ENCODE data around the gene IARS1. TPM values are rescaled to one million over a fixed set of nuclear protein-coding genes. Genes with fewer than 3 reads are reported as not detected.

IARS1 gene
- total RNA-seq, 6 donors from 2014 or later = 39.0 to 114 (median 71.9) TPM

DNA sequence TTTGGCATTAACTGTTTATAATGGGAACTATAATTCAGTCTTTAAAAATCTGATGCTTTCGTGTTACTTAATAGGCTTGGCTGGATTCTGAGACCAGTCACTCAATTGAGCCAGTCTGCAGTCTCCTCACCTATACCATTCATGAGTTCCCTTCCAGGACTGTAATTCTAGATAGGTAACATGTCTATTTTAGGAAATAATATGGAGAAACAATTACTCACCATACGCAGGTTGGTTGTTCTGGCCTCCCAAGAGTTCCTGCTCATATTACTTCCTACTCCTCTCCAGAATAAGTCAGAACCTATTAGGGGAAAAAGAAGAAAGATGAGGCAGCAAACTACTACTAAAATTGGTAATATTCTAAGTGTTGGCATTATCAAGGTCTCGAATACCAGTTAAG, 4.5 kb upstream of the IARS1 start:
- Histone ChIP-seq H3K27ac (no peak overlapping the region), H3K27me3 (no peaks in the 10 kb centered on the region), H3K36me3 (peaks cover 10 to 63% (median 43%) of the 10 kb centered on the region in 4 donors), H3K4me1 (peaks cover 6 to 13% (median 10%) of the 10 kb centered on the region in 4 donors), H3K4me3 (no peak overlapping the region), H3K9me3 (no peaks in the 10 kb centered on the region)
- no peak for TF ChIP-seq EP300 (IDR thresholded peaks at IDR 0.05)
- TF ChIP-seq POLR2AphosphoS5 (IDR thresholded peaks at IDR 0.05) = no peak
- TF ChIP-seq CTCF (IDR thresholded peaks at IDR 0.05) = no peak
- TF ChIP-seq POLR2A (IDR thresholded peaks at IDR 0.05) = no peak
- WGBS, 2 donors = 90 to 91% methylated on average over 3 of the region's 3 CpGs
- DNase-seq = no peak
- no peak for ATAC-seq (ENCODE audit: low FRiP score in 2 of 2)

DNA sequence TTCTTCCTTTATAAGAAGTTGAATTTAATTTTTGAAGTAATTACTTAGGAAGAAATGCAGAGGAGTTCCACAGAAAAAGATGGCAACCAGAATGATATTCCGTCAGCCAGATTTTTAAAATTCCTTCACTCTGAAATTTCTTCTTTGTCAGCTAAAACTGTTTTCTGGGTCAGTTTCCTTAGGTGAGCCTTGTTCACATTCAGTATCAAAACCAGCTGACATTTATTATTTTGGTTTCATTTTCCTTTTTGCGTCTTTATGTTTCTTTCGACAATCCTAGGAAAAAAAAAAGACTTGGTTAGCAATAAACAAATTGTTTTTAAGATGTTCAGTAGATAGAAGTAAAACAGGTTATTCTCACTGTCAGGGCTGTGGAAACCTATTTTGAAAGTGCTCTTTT, 4.1 kb upstream of the IARS1 start:
- Histone ChIP-seq H3K4me1 (peaks cover 9 to 17% (median 14%) of the 10 kb centered on the region in 4 donors), H3K4me3 (no peak overlapping the region), H3K27me3 (no peaks in the 10 kb centered on the region), H3K27ac (no peak overlapping the region), H3K9me3 (no peaks in the 10 kb centered on the region), H3K36me3 (peaks cover 10 to 59% (median 39%) of the 10 kb centered on the region in 4 donors)
- WGBS, 2 donors = 85 to 88% methylated on average over 3 of the region's 3 CpGs
- DNase-seq (no peak), ATAC-seq (ENCODE audit: low FRiP score in 2 of 2) (no peak)
- TF ChIP-seq POLR2AphosphoS5 (IDR thresholded peaks at IDR 0.05) (no peak), EP300 (IDR thresholded peaks at IDR 0.05) (no peak), CTCF (IDR thresholded peaks at IDR 0.05) (no peak), POLR2A (IDR thresholded peaks at IDR 0.05) (no peak)

DNA sequence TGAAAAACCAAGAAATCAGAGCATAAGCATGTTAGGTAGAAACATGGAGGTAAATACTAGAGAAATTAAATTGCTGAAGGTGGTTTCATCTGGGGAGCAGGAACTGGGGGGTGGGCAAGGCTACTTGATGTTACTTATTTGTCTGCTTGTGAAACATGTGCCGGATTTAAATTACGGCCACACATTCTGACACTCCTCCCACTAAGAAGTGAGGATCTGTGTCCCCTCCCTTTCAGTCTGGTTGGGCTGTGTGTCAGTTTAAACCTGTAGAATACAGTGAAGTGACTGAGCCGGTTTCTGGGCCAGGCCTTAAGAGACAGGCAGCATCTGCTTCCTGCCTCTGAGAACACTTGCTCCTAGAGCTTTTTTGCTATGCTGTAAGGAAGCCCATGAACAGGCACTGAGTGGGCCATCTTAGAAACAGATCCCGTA, 2.3 kb upstream of the IARS1 start:
- Histone ChIP-seq H3K27me3 (no peaks in the 10 kb centered on the region), H3K36me3 (peaks cover 3 to 41% (median 23%) of the 10 kb centered on the region in 4 donors), H3K27ac (no peak overlapping the region)

GRCh38 chr9:92295240-92295790, 1.8 kb upstream of the IARS1 start:
- no peak for TF ChIP-seq CTCF (IDR thresholded peaks at IDR 0.05)
- no peak for TF ChIP-seq POLR2AphosphoS5 (IDR thresholded peaks at IDR 0.05)
- TF ChIP-seq POLR2A (IDR thresholded peaks at IDR 0.05) = no peak
- no peak for TF ChIP-seq EP300 (IDR thresholded peaks at IDR 0.05)
- no peaks in the 10 kb centered on the region for H3K9me3 ChIP-seq
- H3K4me1 ChIP-seq = peaks cover 16 to 33% (median 23%) of the 10 kb centered on the region in 4 donors
- no peak overlapping the region for H3K4me3 ChIP-seq
- no peak for DNase-seq
- H3K27me3 ChIP-seq = no peaks in the 10 kb centered on the region
- ATAC-seq (ENCODE audit: low FRiP score in 2 of 2) = no peak
- 80 to 83% methylated on average over 7 of the region's 7 CpGs for WGBS, 2 donors
- peaks cover 3 to 36% (median 19%) of the 10 kb centered on the region in 4 donors for H3K36me3 ChIP-seq
- no peak overlapping the region for H3K27ac ChIP-seq

More for the DNA sequence above, 2.3 kb upstream of the IARS1 start:
- Histone ChIP-seq H3K9me3 (no peaks in the 10 kb centered on the region), H3K4me1 (peaks cover 16 to 33% (median 23%) of the 10 kb centered on the region in 4 donors), H3K4me3 (no peak overlapping the region)
- no peak for DNase-seq
- WGBS, 2 donors = 57 to 59% methylated on average over 4 of the region's 4 CpGs
- ATAC-seq (ENCODE audit: low FRiP score in 2 of 2) = no peak
- TF ChIP-seq POLR2AphosphoS5 (IDR thresholded peaks at IDR 0.05) = no peak
- TF ChIP-seq EP300 (IDR thresholded peaks at IDR 0.05) = no peak
- TF ChIP-seq CTCF (IDR thresholded peaks at IDR 0.05) = no peak
- no peak for TF ChIP-seq POLR2A (IDR thresholded peaks at IDR 0.05)

DNA sequence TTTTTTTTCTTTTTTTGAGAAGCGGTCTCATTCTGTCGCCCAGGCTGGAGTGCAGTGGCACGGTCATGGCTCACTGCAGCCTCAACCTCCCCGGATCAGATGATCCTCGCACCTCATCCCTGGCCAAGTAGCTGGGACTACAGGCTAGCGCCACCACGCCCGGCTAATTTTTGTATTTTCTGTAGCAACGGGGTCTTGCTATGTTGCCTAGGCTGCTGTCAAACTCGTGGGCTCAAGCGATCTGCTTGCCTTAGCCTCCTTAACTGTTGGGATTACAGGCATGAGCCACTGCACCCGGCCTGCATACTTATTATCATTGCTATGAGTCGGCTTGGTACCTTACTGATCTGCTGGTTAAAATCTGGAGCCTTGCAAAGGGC, 790 bp upstream of the IARS1 start:
- 16 to 41% methylated on average over 10 to 13 of the region's 13 CpGs for WGBS, 2 donors
- no peak for TF ChIP-seq POLR2AphosphoS5 (IDR thresholded peaks at IDR 0.05)
- no peak for TF ChIP-seq CTCF (IDR thresholded peaks at IDR 0.05)
- TF ChIP-seq POLR2A (IDR thresholded peaks at IDR 0.05) = no peak
- no peak for TF ChIP-seq EP300 (IDR thresholded peaks at IDR 0.05)
- Histone ChIP-seq H3K9me3 (no peaks in the 10 kb centered on the region), H3K27ac (peak overlapping the region; percentile 59 to 77 (median 72)), H3K36me3 (peaks cover 3 to 26% (median 16%) of the 10 kb centered on the region in 4 donors), H3K27me3 (no peaks in the 10 kb centered on the region), H3K4me3 (peak overlapping the region; percentile 55 to 81 (median 80)), H3K4me1 (peaks cover 16 to 33% (median 23%) of the 10 kb centered on the region in 4 donors)
- ATAC-seq (ENCODE audit: low FRiP score in 2 of 2) (peak in 1 of 2 donors; percentile 38), DNase-seq (no peak)
